ENCODE results near the gene AVL9. TPM values are rescaled to one million over a fixed set of nuclear protein-coding genes. Genes with fewer than 3 reads are reported as not detected.

Gene AVL9
- total and polyA plus RNA-seq, 2 of the 4 experiments (the other 2 are of a cell fraction) = 13.1 to 21.7 TPM

GRCh38 chr7:32516551-32517100, 21.3 kb downstream of the AVL9 start:
- no CpG with 5 or more reads among the region's 3 CpGs for WGBS, 2 experiments (ENCODE audit: extremely low coverage in 2 of 2, insufficient read length in 1 of 2)
- POLR2A ChIA-PET (ENCODE audit: unreplicated experiment) = no interaction called here
- no peak overlapping the region for H4K91ac ChIP-seq (ENCODE audit: insufficient read depth, low read depth, low read length)
- no peak overlapping the region for H2AK9ac ChIP-seq (replicated peaks; ENCODE audit: low read depth, low read length, poor library complexity)
- no peaks in the 10 kb centered on the region for H3K9me1 ChIP-seq (ENCODE audit: insufficient read depth, low read length)
- in situ Hi-C loops (cut with MboI; ENCODE audit: low sequenced_read_pairs) (no loop called here), intact Hi-C loops (cut with micrococcal nuclease) (no loop called here), dilution Hi-C loops (cut with HindIII; ENCODE audit: low sequenced_read_pairs, unreplicated experiment) (no loop called here)
- no peak overlapping the region for H3K27ac ChIP-seq (ENCODE audit: insufficient read depth, low read length)
- no peak overlapping the region for H3K4me2 ChIP-seq (ENCODE audit: low read depth, low read length)
- no peak overlapping the region for H2AFZ ChIP-seq (replicated peaks; ENCODE audit: low read length, poor library complexity)
- H4K20me1 ChIP-seq (ENCODE audit: insufficient read depth, low read length) = peaks cover 18% of the 10 kb centered on the region; the same call in 1 of the 2 replicates
- H3K36me3 ChIP-seq (ENCODE audit: control insufficient read depth, insufficient read depth, low read length) = peaks cover 7% of the 10 kb centered on the region; the same call in 1 of the 2 replicates
- peaks cover 42 to 50% of the 10 kb centered on the region in 2 experiments for H3K79me1 ChIP-seq (ENCODE audit: low read depth in 1 of 2, low read length in 2 of 2)
- no peak overlapping the region for H2BK120ac ChIP-seq (ENCODE audit: low read depth, low read length)
- no peak overlapping the region for H3K4me3 ChIP-seq (ENCODE audit: insufficient read depth, low read depth, low read length)
- peaks cover 15% of the 10 kb centered on the region for H3K9me3 ChIP-seq (ENCODE audit: control insufficient read depth, insufficient read depth, low read length)
- TF ChIP-seq FOS (IDR thresholded peaks at IDR 0.05; ENCODE audit: low read depth, low read length) (no peak), MAFK (IDR thresholded peaks at IDR 0.05; ENCODE audit: low read depth, low read length) (no peak), RFX5 (IDR thresholded peaks at IDR 0.05; ENCODE audit: low read depth, low read length) (no peak), RCOR1 (IDR thresholded peaks at IDR 0.05; ENCODE audit: insufficient replicate concordance, low read length) (no peak), RAD21 (IDR thresholded peaks at IDR 0.05; ENCODE audit: low read length) (no peak), BHLHE40 (IDR thresholded peaks at IDR 0.05; ENCODE audit: low read depth, low read length) (no peak), USF2 (IDR thresholded peaks at IDR 0.05; ENCODE audit: low read depth, low read length) (no peak), MAZ (IDR thresholded peaks at IDR 0.05; ENCODE audit: borderline replicate concordance, low read depth, low read length) (no peak), MXI1 (IDR thresholded peaks at IDR 0.05; ENCODE audit: borderline replicate concordance, low read depth, low read length) (no peak), POLR2A (IDR thresholded peaks at IDR 0.05; ENCODE audit: low read depth, low read length) (no peak), CHD1 (IDR thresholded peaks at IDR 0.05; ENCODE audit: low read depth, low read length) (no peak), CTCF (conservative IDR thresholded peaks at IDR 0.05; ENCODE audit: low read depth, low read length) (no peak), CEBPB (IDR thresholded peaks at IDR 0.05; ENCODE audit: low read depth, low read length) (no peak), SMC3 (IDR thresholded peaks at IDR 0.05; ENCODE audit: low read depth, low read length) (no peak), NFE2L2 (IDR thresholded peaks at IDR 0.05; ENCODE audit: low read depth, low read length) (no peak)
- TF ChIP-seq, protein P1, sequence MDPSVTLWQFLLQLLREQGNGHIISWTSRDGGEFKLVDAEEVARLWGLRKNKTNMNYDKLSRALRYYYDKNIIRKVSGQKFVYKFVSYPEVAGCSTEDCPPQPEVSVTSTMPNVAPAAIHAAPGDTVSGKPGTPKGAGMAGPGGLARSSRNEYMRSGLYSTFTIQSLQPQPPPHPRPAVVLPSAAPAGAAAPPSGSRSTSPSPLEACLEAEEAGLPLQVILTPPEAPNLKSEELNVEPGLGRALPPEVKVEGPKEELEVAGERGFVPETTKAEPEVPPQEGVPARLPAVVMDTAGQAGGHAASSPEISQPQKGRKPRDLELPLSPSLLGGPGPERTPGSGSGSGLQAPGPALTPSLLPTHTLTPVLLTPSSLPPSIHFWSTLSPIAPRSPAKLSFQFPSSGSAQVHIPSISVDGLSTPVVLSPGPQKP (IDR thresholded peaks at IDR 0.05; ENCODE audit: borderline replicate concordance, low read depth, low read length) = no peak
- no peak overlapping the region for H4K5ac ChIP-seq (ENCODE audit: low read depth, low read length)
- H4K8ac ChIP-seq (ENCODE audit: low read depth in 2 of 2, low read length in 2 of 2) = no peak overlapping the region
- no peak overlapping the region for H2BK20ac ChIP-seq (ENCODE audit: low read depth, low read length)
- CTCF ChIA-PET = no interaction called here
- DNase-seq (no peak), ATAC-seq (ENCODE audit: low read depth) (no peak)
- H2BK15ac ChIP-seq (ENCODE audit: low read depth, low read length) = no peak overlapping the region
- no peak overlapping the region for H3K18ac ChIP-seq (ENCODE audit: low read depth, low read length)
- no peak overlapping the region for H3K9ac ChIP-seq (ENCODE audit: low read depth, low read length)
- H3K14ac ChIP-seq (replicated peaks; ENCODE audit: low read depth, low read length) = no peak overlapping the region
- BruUV-seq (replicated peaks) = no TSS peak
- H3K4me1 ChIP-seq (ENCODE audit: control insufficient read depth, insufficient read depth, low read length) = no peaks in the 10 kb centered on the region
- no peak overlapping the region for H2BK5ac ChIP-seq (ENCODE audit: low read depth, low read length, poor library complexity, severe bottlenecking)
- no peak overlapping the region for H2AK5ac ChIP-seq (ENCODE audit: low read depth, low read length)
- no peak overlapping the region for H3K4ac ChIP-seq (ENCODE audit: low read depth, low read length)
- no peaks in the 10 kb centered on the region for H3K27me3 ChIP-seq (ENCODE audit: control insufficient read depth, insufficient read depth, low read length)
- no peak overlapping the region for H3K56ac ChIP-seq (ENCODE audit: extremely low read depth, insufficient read depth, low read length)
- H3K23ac ChIP-seq (ENCODE audit: low read depth, low read length) = no peak overlapping the region

Data from IMR-90 (cell line).